H1 (cell line): ENCODE data around the gene SPTY2D1.

ENCODE experiments used
- EGR1 ChIP-seq: IDR thresholded peaks from 2 replicates; pipeline ENCODE4 v1.6.1; 2011; ENCODE audit warnings: low read depth, low read length, borderline replicate concordance
- EZH2 ChIP-seq: fragments of 200-600 bp; sonication (generic); IDR thresholded peaks from 2 replicates; pipeline ENCODE4 v1.7.1; 2012; ENCODE audit warnings: low read depth, mild to moderate bottlenecking, moderate library complexity, low read length, inconsistent platforms; ENCODE audit not compliant: severe bottlenecking
- NRF1 ChIP-seq: IDR thresholded peaks from 2 replicates; pipeline ENCODE4 v1.6.1; 2011; ENCODE audit warnings: mild to moderate bottlenecking, low read depth, low read length, improper control_type of control experiment
- RAD21 ChIP-seq, 2 experiments: IDR thresholded peaks in 1 of 2; conservative IDR thresholded peaks in 1 of 2; 2 replicates each; pipeline ENCODE4 v1.6.1; 2011; ENCODE audit warnings: low read depth in 2 of 2, low read length in 2 of 2, improper control_type of control experiment in 1 of 2, inconsistent platforms in 1 of 2, mild to moderate bottlenecking in 1 of 2, moderate library complexity in 1 of 2
- RFX5 ChIP-seq: IDR thresholded peaks from 2 replicates; pipeline ENCODE4 v1.6.1; 2011; ENCODE audit warnings: low read depth, low read length, improper control_type of control experiment, borderline replicate concordance
- YY1 ChIP-seq: IDR thresholded peaks from 2 replicates; pipeline ENCODE4 v1.6.1; 2011; ENCODE audit warnings: low read depth, mild to moderate bottlenecking, low read length
- TF ChIP-seq, protein P1 (sequence below), 3 experiments: IDR thresholded peaks; 1 replicate in 2 of 3; 2 replicates in 1 of 3; pipeline versions ENCODE4 v1.5.1 to v1.6.1; 2011; ENCODE audit warnings: low read length in 3 of 3, mild to moderate bottlenecking in 3 of 3, inconsistent platforms in 2 of 3, low read depth in 1 of 3, moderate library complexity in 1 of 3; ENCODE audit not compliant: insufficient read depth in 1 of 3; ENCODE audit errors: control extremely low read depth in 1 of 3
- TF ChIP-seq, protein P2 (sequence below): IDR thresholded peaks from 2 replicates; pipeline ENCODE4 v1.6.1; 2011; ENCODE audit warnings: low read depth, mild to moderate bottlenecking, low read length; ENCODE audit not compliant: insufficient read depth
- TF ChIP-seq, protein P3 (sequence below): IDR thresholded peaks from 2 replicates; pipeline ENCODE4 v1.6.1; 2012; ENCODE audit warnings: low read length, inconsistent platforms

DNA sequence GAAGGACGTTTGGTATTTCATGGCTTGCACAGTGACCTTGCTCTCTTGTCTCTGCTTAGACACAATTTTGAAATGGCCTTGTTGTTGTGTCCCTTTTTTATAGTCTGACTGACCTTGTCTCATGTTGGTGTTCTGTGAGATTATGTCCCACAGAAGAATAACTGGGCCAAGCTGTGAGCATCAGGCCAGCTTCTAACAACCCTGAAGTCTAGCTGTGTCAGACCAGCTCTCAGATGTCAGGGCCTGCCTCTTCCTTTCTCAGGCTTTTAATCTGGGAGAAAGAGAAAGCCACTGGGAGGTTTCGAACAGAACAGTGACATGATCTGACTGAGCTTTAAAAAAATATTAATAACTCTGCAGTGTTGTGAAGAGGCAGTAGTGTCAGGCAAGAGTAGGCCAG lies 43.6 kb downstream of the SPTY2D1 start:
- TF ChIP-seq, protein P1, sequence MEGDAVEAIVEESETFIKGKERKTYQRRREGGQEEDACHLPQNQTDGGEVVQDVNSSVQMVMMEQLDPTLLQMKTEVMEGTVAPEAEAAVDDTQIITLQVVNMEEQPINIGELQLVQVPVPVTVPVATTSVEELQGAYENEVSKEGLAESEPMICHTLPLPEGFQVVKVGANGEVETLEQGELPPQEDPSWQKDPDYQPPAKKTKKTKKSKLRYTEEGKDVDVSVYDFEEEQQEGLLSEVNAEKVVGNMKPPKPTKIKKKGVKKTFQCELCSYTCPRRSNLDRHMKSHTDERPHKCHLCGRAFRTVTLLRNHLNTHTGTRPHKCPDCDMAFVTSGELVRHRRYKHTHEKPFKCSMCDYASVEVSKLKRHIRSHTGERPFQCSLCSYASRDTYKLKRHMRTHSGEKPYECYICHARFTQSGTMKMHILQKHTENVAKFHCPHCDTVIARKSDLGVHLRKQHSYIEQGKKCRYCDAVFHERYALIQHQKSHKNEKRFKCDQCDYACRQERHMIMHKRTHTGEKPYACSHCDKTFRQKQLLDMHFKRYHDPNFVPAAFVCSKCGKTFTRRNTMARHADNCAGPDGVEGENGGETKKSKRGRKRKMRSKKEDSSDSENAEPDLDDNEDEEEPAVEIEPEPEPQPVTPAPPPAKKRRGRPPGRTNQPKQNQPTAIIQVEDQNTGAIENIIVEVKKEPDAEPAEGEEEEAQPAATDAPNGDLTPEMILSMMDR (IDR thresholded peaks at IDR 0.05; ENCODE audit: control extremely low read depth in 1 of 3, insufficient read depth in 1 of 3, low read depth in 1 of 3, low read length in 3 of 3), result no peak
- TF ChIP-seq YY1 (no peak), RFX5 (no peak), RAD21 (IDR thresholded peaks at IDR 0.05 in 1 of 2, conservative IDR thresholded peaks at IDR 0.05 in 1 of 2; ENCODE audit: low read depth in 2 of 2, low read length in 2 of 2) (no peak), EGR1 (no peak), EZH2 (no peak), NRF1 (no peak)
- TF ChIP-seq, protein P2, sequence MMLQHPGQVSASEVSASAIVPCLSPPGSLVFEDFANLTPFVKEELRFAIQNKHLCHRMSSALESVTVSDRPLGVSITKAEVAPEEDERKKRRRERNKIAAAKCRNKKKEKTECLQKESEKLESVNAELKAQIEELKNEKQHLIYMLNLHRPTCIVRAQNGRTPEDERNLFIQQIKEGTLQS, result no peak
- TF ChIP-seq, protein P3, sequence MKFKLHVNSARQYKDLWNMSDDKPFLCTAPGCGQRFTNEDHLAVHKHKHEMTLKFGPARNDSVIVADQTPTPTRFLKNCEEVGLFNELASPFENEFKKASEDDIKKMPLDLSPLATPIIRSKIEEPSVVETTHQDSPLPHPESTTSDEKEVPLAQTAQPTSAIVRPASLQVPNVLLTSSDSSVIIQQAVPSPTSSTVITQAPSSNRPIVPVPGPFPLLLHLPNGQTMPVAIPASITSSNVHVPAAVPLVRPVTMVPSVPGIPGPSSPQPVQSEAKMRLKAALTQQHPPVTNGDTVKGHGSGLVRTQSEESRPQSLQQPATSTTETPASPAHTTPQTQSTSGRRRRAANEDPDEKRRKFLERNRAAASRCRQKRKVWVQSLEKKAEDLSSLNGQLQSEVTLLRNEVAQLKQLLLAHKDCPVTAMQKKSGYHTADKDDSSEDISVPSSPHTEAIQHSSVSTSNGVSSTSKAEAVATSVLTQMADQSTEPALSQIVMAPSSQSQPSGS, result no peak
